Measurements from ENCODE around the gene RHOD. TPM values are rescaled to one million over a fixed set of nuclear protein-coding genes. Genes with fewer than 3 reads are reported as not detected.

Gene RHOD
- total and polyA plus RNA-seq, 2 of the 8 experiments (the other 6 are each of a cell fraction or from before 2014, with no cell fraction given): 12.1 to 17.6 TPM

- TF ChIP-seq CHD7 (IDR thresholded peaks at IDR 0.05; ENCODE audit: insufficient replicate concordance, low read length) (no peak), NRF1 (IDR thresholded peaks at IDR 0.05; ENCODE audit: low read depth, low read length) (no peak)
Observed at GRCh38 chr11:67034350-67034749, 22.3 kb upstream of the RHOD start (continued).

Measured in H1 (cell line).